IMR-90 (cell line): Measurements from ENCODE around the gene SCIN. TPM values are rescaled to one million over a fixed set of nuclear protein-coding genes. Genes with fewer than 3 reads are reported as not detected.

Source experiments
- ATAC-seq: fragments of 200-7000 bp; cut with Tn5 transposase; 2 replicates; pipeline ENCODE4 v1.9.1; 2020; ENCODE audit warnings: low read depth, mild to moderate bottlenecking, moderate library complexity
- BruUV-seq: library from RNA; stranded (reverse); fragments of 400-500 nt; replicated peaks from 2 replicates; lab custom pipeline; 2021; lab: Mats Ljungman, UMichigan
- CTCF ChIA-PET: fragments of 300-600 bp; formaldehyde crosslinking; extraction: SDS; loops from one replicate; lab custom pipeline; 2021; ENCODE audit warnings: antibody characterized with exemption; lab: Yijun Ruan, JAX
- POLR2A ChIA-PET: fragments of 300-600 bp; sonication (Branson Sonifier 250); formaldehyde crosslinking; loops from one replicate; lab custom pipeline; 2022; ENCODE audit warnings: antibody characterized with exemption; ENCODE audit not compliant: unreplicated experiment; lab: Charles Lee
- DNase-seq: peaks from one replicate; pipeline ENCODE4 v3.0.0; 2013
- H2AFZ ChIP-seq: replicated peaks from 2 replicates; pipeline ENCODE3; 2013; ENCODE audit warnings: low read length, mild to moderate bottlenecking; ENCODE audit not compliant: poor library complexity
- H2AK5ac ChIP-seq: 2 replicates; pipeline ENCODE4 v1.6.1; 2013; ENCODE audit warnings: low read depth, low read length, inconsistent platforms
- H2AK9ac ChIP-seq: replicated peaks from 2 replicates; pipeline ENCODE3; 2013; ENCODE audit warnings: mild to moderate bottlenecking, low read depth, low read length, moderate library complexity; ENCODE audit not compliant: poor library complexity
- H2BK120ac ChIP-seq: 2 replicates; pipeline ENCODE4 v1.6.1; 2013; ENCODE audit warnings: low read depth, low read length, inconsistent platforms
- H2BK15ac ChIP-seq: 3 replicates; pipeline ENCODE4 v1.6.1; 2013; ENCODE audit warnings: low read depth, low read length, inconsistent platforms
- H2BK20ac ChIP-seq: 2 replicates; pipeline ENCODE4 v1.6.1; 2013; ENCODE audit warnings: low read depth, mild to moderate bottlenecking, inconsistent platforms, low read length, moderate library complexity
- H2BK5ac ChIP-seq: 2 replicates; pipeline ENCODE4 v1.6.1; 2013; ENCODE audit warnings: mild to moderate bottlenecking, low read depth, low read length, inconsistent platforms; ENCODE audit not compliant: poor library complexity, severe bottlenecking
- H3K14ac ChIP-seq: replicated peaks from 2 replicates; pipeline ENCODE4 v1.6.1; 2013; ENCODE audit warnings: low read depth, low read length, inconsistent platforms
- H3K18ac ChIP-seq: 2 replicates; pipeline ENCODE4 v1.6.1; 2013; ENCODE audit warnings: low read depth, low read length, control low read depth
- H3K23ac ChIP-seq: 2 replicates; pipeline ENCODE4 v1.6.1; 2013; ENCODE audit warnings: low read depth, low read length, inconsistent platforms
- H3K27ac ChIP-seq: 2 replicates; pipeline ENCODE4 v1.5.1; 2013; ENCODE audit warnings: mild to moderate bottlenecking, control low read depth, low read length; ENCODE audit not compliant: insufficient read depth
- H3K27me3 ChIP-seq: 2 replicates; pipeline ENCODE4 v1.6.1; 2013; ENCODE audit warnings: low read length; ENCODE audit not compliant: control insufficient read depth, insufficient read depth
- H3K36me3 ChIP-seq: 2 replicates; pipeline ENCODE4 v1.6.1; 2013; ENCODE audit warnings: low read length, mixed read lengths; ENCODE audit not compliant: control insufficient read depth, insufficient read depth
- H3K4ac ChIP-seq: 2 replicates; pipeline ENCODE4 v1.6.1; 2013; ENCODE audit warnings: low read depth, low read length, inconsistent platforms
- H3K4me1 ChIP-seq: 2 replicates; pipeline ENCODE4 v1.6.1; 2013; ENCODE audit warnings: low read length, mixed read lengths; ENCODE audit not compliant: control insufficient read depth, insufficient read depth
- H3K4me2 ChIP-seq: 2 replicates; pipeline ENCODE4 v1.6.1; 2013; ENCODE audit warnings: low read depth, mild to moderate bottlenecking, control low read depth, low read length, moderate library complexity
- H3K4me3 ChIP-seq: 2 replicates; pipeline ENCODE4 v1.5.1; 2013; ENCODE audit warnings: low read depth, mild to moderate bottlenecking, control low read depth, low read length, moderate library complexity; ENCODE audit not compliant: insufficient read depth
- H3K56ac ChIP-seq: 2 replicates; pipeline ENCODE4 v1.6.1; 2013; ENCODE audit warnings: low read length, inconsistent platforms; ENCODE audit not compliant: insufficient read depth; ENCODE audit errors: extremely low read depth
- H3K79me1 ChIP-seq, 2 experiments: 2 replicates each; pipeline ENCODE4 v1.6.1; 2013; ENCODE audit warnings: low read length in 2 of 2, inconsistent platforms in 1 of 2, low read depth in 1 of 2
- H3K9ac ChIP-seq: 2 replicates; pipeline ENCODE4 v1.6.1; 2013; ENCODE audit warnings: low read depth, low read length, control low read depth
- H3K9me1 ChIP-seq: 2 replicates; pipeline ENCODE4 v1.6.1; 2013; ENCODE audit warnings: low read length, inconsistent platforms; ENCODE audit not compliant: insufficient read depth
- H3K9me3 ChIP-seq: 2 replicates; pipeline ENCODE4 v1.6.1; 2013; ENCODE audit warnings: low read length; ENCODE audit not compliant: control insufficient read depth, insufficient read depth
- H4K20me1 ChIP-seq: 2 replicates; pipeline ENCODE4 v1.6.1; 2013; ENCODE audit warnings: low read length, inconsistent platforms; ENCODE audit not compliant: insufficient read depth
- H4K5ac ChIP-seq: 2 replicates; pipeline ENCODE4 v1.6.1; 2013; ENCODE audit warnings: mild to moderate bottlenecking, low read depth, low read length, control low read depth
- H4K8ac ChIP-seq, 2 experiments: 2 replicates each; pipeline ENCODE4 v1.6.1; 2013; ENCODE audit warnings: low read depth in 2 of 2, low read length in 2 of 2, control low read depth in 1 of 2, inconsistent platforms in 1 of 2
- H4K91ac ChIP-seq: 2 replicates; pipeline ENCODE4 v1.6.1; 2013; ENCODE audit warnings: low read depth, low read length, inconsistent platforms; ENCODE audit not compliant: insufficient read depth
- BHLHE40 ChIP-seq: fragments of 150-350 bp; IDR thresholded peaks from 2 replicates; pipeline ENCODE4 v1.6.1; 2016; ENCODE audit warnings: mild to moderate bottlenecking, low read depth, low read length
- CEBPB ChIP-seq: IDR thresholded peaks from 2 replicates; pipeline ENCODE4 v1.6.1; 2012; ENCODE audit warnings: low read depth, low read length, improper control_type of control experiment
- CHD1 ChIP-seq: IDR thresholded peaks from 2 replicates; pipeline ENCODE4 v1.6.1; 2012; ENCODE audit warnings: low read depth, low read length, improper control_type of control experiment
- ELK1 ChIP-seq: fragments of 150-350 bp; IDR thresholded peaks from 2 replicates; pipeline ENCODE4 v1.6.1; 2016; ENCODE audit warnings: low read depth, mild to moderate bottlenecking, low read length, moderate library complexity, borderline replicate concordance
- FOS ChIP-seq: fragments of 150-350 bp; IDR thresholded peaks from 2 replicates; pipeline ENCODE4 v1.6.1; 2016; ENCODE audit warnings: low read depth, low read length
- MAFK ChIP-seq: IDR thresholded peaks from 2 replicates; pipeline ENCODE4 v1.6.1; 2012; ENCODE audit warnings: low read depth, low read length, improper control_type of control experiment
- MAZ ChIP-seq: IDR thresholded peaks from 2 replicates; pipeline ENCODE4 v1.6.1; 2012; ENCODE audit warnings: low read depth, mild to moderate bottlenecking, low read length, improper control_type of control experiment, moderate library complexity, borderline replicate concordance
- MXI1 ChIP-seq: IDR thresholded peaks from 2 replicates; pipeline ENCODE4 v1.6.1; 2012; ENCODE audit warnings: low read depth, mild to moderate bottlenecking, low read length, moderate library complexity, borderline replicate concordance
- RAD21 ChIP-seq: IDR thresholded peaks from 2 replicates; pipeline ENCODE4 v1.6.1; 2012; ENCODE audit warnings: low read length, improper control_type of control experiment
- RFX5 ChIP-seq: IDR thresholded peaks from 2 replicates; pipeline ENCODE4 v1.8.0; 2012; ENCODE audit warnings: low read depth, mild to moderate bottlenecking, low read length, moderate library complexity
- SMC3 ChIP-seq: fragments of 150-350 bp; IDR thresholded peaks from 2 replicates; pipeline ENCODE4 v1.6.1; 2016; ENCODE audit warnings: low read depth, mild to moderate bottlenecking, antibody characterized with exemption, low read length, moderate library complexity
- WGBS, 2 experiments: methylation state at CpG; one replicate each; pipeline versions ENCODE4 v1.1.5 to v1.1.7; 2013; ENCODE audit warnings: missing lambda C conversion rate in 2 of 2; ENCODE audit not compliant: insufficient read length in 1 of 2; ENCODE audit errors: extremely low coverage in 2 of 2; 5-methylcytosine and 5-hydroxymethylcytosine counted together
- dilution Hi-C: fragments of 300-500 bp; cut with HindIII; formaldehyde crosslinking; loops from one replicate; pipeline ENCODE4 v1.14.3; 2018; ENCODE audit warnings: low sequenced_read_pairs; ENCODE audit not compliant: unreplicated experiment
- in situ Hi-C: fragments of 300-500 bp; cut with MboI; formaldehyde crosslinking; loops from 3 replicates; pipeline ENCODE4 v1.14.3; 2019; ENCODE audit warnings: low sequenced_read_pairs, inconsistent platforms, mixed read lengths
- intact Hi-C: fragments of 100-400 bp; cut with micrococcal nuclease; formaldehyde crosslinking; loops from 2 replicates; pipeline ENCODE4 v1.10.0; 2022
- polyA plus RNA-seq, 3 experiments: library from polyadenylated mRNA; depleted of rRNA; stranded (reverse); fragments of >200 nt; gene quantifications; 2 replicates each; pipeline ENCODE4 v1.2.3, GENCODE V29; 2012; ENCODE audit warnings: low replicate concordance in 1 of 3
- total RNA-seq: library from RNA; depleted of rRNA; stranded (reverse); fragments of >200 nt; gene quantifications from 2 replicates; pipeline ENCODE4 v1.2.3, GENCODE V29; 2012
- TF ChIP-seq, protein P1 (sequence below): fragments of 150-350 bp; IDR thresholded peaks from 2 replicates; pipeline ENCODE4 v1.6.1; 2017; ENCODE audit warnings: mild to moderate bottlenecking, antibody characterized with exemption, low read length, low read depth

SCIN gene
- total and polyA plus RNA-seq, 2 of the 4 experiments (the other 2 are of a cell fraction), result under 0.01 to 0.05 TPM

DNA sequence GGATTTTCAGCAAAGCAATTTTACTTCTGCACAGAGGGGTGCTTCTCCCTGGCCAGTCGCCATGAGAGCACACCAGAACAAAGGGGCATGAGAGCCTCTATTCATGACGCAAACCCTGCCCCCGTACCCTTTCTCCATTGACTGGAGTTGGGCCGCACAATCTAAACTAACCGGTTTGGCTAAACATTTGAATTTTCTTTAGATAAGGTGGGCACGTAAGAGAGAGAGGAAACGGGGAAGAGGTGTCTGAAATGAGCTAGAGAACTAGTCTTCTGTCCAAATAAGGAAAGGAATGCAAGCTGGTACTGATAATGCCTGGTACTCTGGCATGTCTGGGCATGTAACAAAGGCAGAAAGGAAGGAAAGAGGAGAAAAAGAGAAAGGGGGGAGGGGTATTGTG lies 13.2 kb upstream of the SCIN start:
- Histone ChIP-seq H4K5ac (0 out of 2 replicates have a peak overlapping the region, but pooled peaks have one; percentile 20), H3K4me1 (no peaks in the 10 kb centered on the region), H2AK9ac (no peak overlapping the region), H4K20me1 (no peaks in the 10 kb centered on the region), H3K4ac (no peak overlapping the region), H3K27ac (no peak overlapping the region), H3K4me3 (no peak overlapping the region), H3K56ac (no peak overlapping the region), H3K36me3 (no peaks in the 10 kb centered on the region), H2AK5ac (no peak overlapping the region), H4K91ac (peak overlapping the region; percentile 37; the same call in 1 of the 2 replicates), H2AFZ (no peak overlapping the region), H3K23ac (no peak overlapping the region), H3K18ac (no peak overlapping the region), H4K8ac (peak overlapping the region in 1 of 2 experiments; percentile 55; a peak in 1 of 4 replicates), H2BK15ac (no peak overlapping the region; the same call in 2 of the 3 replicates), H2BK5ac (no peak overlapping the region), H3K9me3 (no peaks in the 10 kb centered on the region), H2BK20ac (no peak overlapping the region), H2BK120ac (peak overlapping the region; percentile 46; the same call in 1 of the 2 replicates), H3K14ac (0 out of 2 replicates have a peak overlapping the region, but pooled peaks have one; percentile 6), H3K4me2 (no peak overlapping the region), H3K9ac (no peak overlapping the region), H3K9me1 (no peaks in the 10 kb centered on the region), H3K27me3 (no peaks in the 10 kb centered on the region), H3K79me1 (no peaks in the 10 kb centered on the region)
- ChIA-PET POLR2A (no interaction called here), CTCF (interaction anchor here (1.8 kb wide), 1 partner anchor 8 kb away, joined by 4 read pairs; no protein-coding TSS in a partner anchor)
- WGBS, 2 experiments, result 67% methylated on average over 4 of the region's 7 CpGs; no CpG with 5 or more reads in 1 of the 2 experiments
- no peak for TF ChIP-seq MAZ
- TF ChIP-seq RFX5, result no peak
- TF ChIP-seq, protein P1, sequence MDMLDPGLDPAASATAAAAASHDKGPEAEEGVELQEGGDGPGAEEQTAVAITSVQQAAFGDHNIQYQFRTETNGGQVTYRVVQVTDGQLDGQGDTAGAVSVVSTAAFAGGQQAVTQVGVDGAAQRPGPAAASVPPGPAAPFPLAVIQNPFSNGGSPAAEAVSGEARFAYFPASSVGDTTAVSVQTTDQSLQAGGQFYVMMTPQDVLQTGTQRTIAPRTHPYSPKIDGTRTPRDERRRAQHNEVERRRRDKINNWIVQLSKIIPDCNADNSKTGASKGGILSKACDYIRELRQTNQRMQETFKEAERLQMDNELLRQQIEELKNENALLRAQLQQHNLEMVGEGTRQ, result no peak
- no peak for TF ChIP-seq RAD21
- no peak for TF ChIP-seq BHLHE40
- TF ChIP-seq MAFK, result no peak
- no peak for TF ChIP-seq SMC3
- no peak for TF ChIP-seq FOS
- no peak for TF ChIP-seq CEBPB
- no peak for TF ChIP-seq CHD1
- TF ChIP-seq ELK1, result no peak
- no peak for TF ChIP-seq MXI1
- in situ Hi-C loops (no loop called here), intact Hi-C loops (no loop called here), dilution Hi-C loops (no loop called here)
- ATAC-seq, result no peak
- BruUV-seq, result no TSS peak
- no peak for DNase-seq
